Activated CD8-positive, alpha-beta memory T cell treated with anti-CD3 and anti-CD28 coated beads for 24 hours (primary cell): ENCODE results near the gene HTT-AS.
"Not testable (repeated sequence)": the region's sequence is repeated elsewhere in the genome, so short reads cannot be mapped to it uniquely, and the experiment has no call there.

Experiments used
- DNase-seq: peaks from one replicate; pipeline ENCODE4 v3.0.0-alpha.2; 2020

Gene HTT-AS

DNA sequence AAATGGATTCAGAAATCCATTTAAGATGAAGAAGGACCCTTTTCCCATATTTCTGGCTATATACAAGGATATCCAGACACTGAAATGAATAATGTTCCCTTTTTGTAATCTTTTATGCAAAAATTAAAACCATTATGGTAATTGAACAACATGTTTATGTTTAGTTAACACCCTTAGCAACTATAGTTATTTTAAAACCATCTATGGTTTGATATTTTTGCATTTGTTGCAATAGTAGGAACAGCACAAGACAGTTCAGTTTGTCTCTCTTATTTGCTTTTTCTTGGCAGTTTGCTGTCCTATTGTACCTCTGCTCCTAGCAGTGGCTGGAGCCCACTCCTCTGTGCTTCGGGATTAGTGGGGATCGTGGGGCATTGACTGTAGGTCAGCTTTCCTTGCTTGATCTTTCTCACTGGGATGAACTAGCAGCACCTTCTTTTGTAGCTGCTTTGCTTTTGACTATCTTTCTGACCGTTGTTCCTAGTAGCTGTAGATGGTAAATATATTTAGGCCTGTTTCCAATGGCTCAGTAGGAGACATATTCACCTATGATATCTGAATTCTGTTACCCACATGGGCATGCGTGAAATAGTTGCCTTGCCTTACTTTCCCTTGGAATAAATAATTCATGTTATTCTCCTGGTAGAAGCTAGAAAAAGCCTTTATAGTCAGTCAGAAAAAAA lies 12.9 kb upstream of the HTT-AS start:
- no peak for DNase-seq

DNA sequence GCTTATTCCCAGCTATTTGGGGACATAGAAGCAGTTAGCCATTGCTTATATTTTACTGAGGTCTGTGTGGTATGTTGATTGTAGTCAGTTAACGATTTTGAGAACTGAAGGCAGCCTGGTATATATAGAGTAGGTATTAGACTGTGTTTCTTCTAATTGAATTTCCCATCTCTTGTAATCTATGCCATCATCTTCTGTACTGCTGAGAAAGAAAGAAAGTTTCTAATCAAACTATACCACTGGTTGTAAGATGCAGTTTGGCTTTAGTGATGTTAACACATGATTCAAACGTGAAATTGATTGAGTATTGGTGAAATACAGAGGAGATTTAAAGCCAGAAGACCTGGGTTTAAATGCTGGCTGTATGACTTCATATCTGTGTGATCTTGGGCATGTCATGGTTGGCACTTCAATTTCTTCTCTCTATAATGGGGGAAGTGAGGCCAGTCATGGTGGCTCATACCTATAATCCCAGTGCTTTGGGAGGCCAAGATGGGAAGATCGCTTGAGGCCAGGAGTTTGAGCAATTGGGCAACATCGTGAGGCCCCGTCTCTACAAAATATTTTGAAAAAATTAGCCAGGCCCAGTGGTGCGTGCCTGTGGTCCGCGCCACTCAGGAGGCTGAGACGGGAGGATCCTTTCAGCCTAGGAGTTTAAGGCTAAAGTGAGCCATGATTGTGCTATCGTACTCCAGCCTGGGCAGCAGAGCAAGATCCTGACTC lies 11.8 kb upstream of the HTT-AS start:
- DNase-seq = no peak

DNA sequence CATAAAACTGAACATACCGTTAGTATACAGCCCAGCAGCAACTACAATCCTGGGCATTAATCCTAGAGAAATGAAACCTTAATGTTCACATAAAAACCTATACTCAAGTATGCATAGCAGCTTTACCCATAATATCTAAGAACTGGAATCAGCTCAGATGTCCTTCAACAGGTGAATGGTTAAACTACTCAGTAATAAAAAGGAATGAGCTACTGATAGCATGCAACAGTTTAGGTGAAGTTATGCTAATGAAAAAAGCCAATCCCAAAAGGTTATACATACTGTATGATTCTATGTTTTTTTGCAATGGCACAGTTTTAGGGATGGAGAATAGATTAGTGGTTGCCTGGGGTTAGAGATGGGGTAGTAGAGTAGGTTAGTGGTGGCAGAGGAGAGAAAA lies 9.4 kb upstream of the HTT-AS start:
- DNase-seq = no peak

DNA sequence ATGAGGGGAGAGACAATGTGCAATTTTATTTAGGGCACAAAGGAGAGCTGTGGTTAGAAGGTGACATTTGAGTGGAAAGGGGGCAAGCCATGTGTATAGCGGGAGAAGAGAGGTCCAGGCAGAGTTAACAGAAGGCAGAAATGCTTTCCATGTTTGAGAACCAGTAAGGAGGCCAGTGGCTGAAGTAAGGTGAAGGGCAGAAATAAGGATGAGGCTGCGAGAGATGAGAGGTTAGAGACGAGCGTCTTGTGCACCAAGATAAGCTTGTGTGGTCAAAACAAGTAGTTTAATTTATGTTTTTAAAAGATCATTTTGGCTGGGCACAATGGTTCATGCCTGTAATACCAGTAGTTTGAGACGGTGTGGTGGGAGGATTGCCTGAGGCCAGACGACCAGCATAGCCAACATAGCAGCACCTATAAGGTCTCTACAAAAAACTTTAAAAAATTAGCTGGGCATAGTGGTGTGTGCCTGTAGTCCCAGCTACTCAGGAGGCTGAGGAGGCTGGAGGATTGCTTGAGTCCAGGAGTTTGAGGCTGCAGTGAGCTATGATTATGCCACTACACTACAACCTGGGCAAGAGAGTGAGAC lies 8.7 kb upstream of the HTT-AS start:
- no peak for DNase-seq

DNA sequence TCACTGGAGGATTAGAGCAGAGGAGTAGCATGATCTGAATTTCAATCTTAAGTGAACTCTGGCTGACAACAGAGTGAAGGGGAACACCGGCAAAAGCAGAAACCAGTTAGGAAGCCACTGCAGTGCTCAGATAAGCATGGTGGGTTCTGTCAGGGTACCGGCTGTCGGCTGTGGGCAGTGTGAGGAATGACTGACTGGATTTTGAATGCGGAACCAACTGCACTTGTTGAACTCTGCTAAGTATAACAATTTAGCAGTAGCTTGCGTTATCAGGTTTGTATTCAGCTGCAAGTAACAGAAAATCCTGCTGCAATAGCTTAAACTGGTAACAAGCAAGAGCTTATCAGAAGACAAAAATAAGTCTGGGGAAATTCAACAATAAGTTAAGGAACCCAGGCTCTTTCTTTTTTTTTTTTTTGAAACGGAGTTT lies 5.4 kb upstream of the HTT-AS start:
- DNase-seq = no peak

DNA sequence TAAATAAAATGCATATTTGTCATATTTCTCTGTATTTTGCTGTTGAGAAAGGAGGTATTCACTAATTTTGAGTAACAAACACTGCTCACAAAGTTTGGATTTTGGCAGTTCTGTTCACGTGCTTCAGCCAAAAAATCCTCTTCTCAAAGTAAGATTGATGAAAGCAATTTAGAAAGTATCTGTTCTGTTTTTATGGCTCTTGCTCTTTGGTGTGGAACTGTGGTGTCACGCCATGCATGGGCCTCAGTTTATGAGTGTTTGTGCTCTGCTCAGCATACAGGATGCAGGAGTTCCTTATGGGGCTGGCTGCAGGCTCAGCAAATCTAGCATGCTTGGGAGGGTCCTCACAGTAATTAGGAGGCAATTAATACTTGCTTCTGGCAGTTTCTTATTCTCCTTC lies 3.5 kb upstream of the HTT-AS start:
- DNase-seq = no peak

DNA sequence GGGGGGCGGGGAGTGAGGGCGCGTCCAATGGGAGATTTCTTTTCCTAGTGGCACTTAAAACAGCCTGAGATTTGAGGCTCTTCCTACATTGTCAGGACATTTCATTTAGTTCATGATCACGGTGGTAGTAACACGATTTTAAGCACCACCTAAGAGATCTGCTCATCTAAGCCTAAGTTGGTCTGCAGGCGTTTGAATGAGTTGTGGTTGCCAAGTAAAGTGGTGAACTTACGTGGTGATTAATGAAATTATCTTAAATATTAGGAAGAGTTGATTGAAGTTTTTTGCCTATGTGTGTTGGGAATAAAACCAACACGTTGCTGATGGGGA lies 1.3 kb upstream of the HTT-AS start:
- no peak for DNase-seq

DNA sequence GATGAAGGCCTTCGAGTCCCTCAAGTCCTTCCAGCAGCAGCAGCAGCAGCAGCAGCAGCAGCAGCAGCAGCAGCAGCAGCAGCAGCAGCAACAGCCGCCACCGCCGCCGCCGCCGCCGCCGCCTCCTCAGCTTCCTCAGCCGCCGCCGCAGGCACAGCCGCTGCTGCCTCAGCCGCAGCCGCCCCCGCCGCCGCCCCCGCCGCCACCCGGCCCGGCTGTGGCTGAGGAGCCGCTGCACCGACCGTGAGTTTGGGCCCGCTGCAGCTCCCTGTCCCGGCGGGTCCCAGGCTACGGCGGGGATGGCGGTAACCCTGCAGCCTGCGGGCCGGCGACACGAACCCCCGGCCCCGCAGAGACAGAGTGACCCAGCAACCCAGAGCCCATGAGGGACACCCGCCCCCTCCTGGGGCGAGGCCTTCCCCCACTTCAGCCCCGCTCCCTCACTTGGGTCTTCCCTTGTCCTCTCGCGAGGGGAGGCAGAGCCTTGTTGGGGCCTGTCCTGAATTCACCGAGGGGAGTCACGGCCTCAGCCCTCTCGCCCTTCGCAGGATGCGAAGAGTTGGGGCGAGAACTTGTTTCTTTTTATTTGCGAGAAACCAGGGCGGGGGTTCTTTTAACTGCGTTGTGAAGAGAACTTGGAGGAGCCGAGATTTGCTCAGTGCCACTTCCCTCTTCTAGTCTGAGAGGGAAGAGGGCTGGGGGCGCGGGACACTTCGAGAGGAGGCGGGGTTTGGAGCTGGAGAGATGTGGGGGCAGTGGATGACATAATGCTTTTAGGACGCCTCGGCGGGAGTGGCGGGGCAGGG lies 711 bp upstream of the HTT-AS start:
- peak; percentile 70 for DNase-seq

DNA sequence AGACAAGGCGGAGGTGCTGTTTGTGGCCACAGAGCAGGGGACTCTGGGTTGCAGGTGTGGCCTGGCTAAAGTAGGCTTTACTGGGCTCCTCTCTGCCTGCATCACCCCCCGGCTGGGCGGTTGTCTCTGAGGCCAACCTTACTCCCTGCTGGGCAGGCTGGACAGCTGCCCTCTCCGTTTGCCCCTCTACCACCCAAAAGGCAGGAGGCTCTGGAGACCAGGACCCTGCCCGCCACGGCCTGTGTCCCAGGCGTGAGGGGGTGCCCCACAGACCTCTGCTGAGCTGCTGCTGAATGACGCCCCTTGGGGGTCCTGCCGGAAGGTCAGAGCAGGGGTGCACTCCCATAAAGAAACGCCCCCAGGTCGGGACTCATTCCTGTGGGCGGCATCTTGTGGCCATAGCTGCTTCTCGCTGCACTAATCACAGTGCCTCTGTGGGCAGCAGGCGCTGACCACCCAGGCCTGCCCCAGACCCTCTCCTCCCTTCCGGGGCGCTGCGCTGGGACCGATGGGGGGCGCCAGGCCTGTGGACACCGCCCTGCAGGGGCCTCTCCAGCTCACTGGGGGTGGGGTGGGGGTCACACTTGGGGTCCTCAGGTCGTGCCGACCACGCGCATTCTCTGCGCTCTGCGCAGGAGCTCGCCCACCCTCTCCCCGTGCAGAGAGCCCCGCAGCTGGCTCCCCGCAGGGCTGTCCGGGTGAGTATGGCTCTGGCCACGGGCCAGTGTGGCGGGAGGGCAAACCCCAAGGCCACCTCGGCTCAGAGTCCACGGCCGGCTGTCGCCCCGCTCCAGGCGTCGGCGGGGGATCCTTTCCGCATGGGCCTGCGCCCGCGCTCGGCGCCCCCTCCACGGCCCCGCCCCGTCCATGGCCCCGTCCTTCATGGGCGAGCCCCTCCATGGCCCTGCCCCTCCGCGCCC lies 920 bp downstream of the HTT-AS start:
- DNase-seq = no peak

DNA sequence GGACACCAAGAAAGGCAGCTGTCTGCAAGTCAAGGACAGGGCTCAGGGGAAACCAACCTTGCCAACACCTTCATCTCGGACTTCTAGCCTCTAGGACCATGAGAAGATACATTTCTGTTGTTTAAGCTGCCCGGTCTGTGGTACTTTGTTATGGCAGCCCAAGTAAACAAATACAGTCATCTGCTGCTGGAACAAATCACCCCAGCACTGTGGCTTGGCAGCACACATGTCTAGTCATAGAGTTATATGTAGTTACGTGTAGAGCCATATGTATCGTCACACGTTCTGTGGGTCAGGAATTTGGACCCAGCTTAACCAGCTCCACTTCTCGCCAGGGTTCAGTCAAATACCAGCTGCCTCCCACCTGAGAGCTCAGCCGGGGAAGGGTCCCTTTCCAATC lies 2.5 kb downstream of the HTT-AS start:
- DNase-seq = no peak

DNA sequence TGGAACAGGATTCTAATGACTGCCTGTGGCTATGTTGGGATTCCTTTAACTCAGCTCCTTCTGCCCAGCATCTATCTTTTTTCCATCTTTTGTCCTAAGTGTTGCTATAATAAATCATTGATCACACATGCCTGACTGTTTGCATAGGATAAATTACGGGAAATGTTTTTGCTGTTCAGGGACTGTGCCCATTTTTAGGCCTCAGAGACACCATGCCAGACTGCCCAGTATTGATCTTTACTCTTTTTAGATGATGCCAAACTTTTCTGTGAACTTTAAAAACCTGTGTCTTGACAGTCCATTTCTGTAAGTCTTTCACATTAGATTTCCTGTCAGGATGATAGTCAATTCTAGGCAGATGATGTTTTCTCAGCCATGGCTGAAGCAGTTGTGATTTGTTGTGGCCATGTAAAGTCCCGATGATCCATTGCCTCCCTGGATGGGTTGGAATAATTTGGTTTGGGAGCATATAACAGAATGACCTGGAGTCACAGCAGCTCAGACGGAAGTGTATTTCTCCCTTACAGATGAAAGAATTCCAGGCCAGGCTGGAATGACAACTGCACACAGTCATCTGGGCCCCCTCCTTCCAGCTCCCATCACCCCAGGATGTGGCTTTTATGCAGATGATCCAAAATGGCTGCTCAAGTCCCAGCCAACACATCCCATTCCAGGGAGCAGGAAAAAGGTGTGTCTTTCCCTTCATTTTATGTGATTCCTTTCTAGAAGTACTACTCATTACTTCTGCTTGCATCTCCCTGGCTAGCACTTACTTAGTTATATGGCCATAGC lies 3.4 kb downstream of the HTT-AS start:
- DNase-seq = no peak

DNA sequence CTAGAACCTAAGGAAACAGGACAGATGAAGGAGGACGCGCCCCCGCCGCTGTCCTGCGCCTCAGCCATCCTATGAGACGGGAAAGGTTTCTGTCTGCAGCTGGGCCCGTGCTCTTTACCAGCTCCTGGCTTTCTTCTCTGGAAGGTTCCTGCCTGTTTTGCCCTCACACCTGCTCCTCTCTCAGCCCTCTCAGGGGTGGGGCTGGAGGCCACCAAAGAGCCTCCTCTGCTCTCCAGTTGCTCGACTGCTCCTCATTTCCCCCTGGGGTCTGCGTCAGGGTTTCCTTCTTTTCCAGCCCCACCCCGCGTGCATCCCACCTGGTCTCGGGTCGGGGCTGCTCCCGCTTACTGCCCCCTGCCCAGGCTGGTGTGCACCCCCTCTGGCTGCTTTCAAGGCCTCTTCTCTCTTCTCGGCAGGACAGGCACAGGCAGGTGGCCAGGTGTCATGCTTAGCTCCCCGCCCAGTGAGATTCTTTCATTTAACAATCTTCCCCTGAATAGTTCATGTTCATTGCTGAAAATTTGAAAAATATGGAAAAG lies 4.6 kb downstream of the HTT-AS start:
- no peak for DNase-seq

DNA sequence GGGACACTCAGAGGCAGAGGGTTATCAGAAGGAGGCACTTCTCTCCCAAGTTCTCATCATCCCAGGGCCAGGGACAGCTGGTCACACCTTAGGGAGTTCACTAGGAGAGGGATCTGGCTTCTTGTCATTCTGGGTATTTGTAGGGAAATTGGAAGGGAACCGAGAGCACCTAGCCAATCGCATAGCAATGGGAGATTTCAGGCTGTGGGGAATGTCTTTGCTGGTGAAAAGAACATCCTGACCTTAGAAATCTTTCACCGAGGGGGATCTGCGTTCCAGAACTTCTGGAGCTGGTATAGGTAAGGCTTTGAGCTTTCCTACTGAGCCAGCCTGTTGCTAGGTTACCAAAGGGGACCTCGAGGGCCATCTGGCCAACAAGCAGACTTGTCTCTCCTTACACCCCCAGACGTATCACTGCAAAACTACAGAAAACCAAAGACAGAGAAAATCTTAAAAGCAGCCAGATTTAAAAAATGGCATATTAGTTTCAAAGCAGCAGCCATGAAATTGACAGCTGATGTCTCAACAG lies 6.8 kb downstream of the HTT-AS start:
- DNase-seq = no peak

DNA sequence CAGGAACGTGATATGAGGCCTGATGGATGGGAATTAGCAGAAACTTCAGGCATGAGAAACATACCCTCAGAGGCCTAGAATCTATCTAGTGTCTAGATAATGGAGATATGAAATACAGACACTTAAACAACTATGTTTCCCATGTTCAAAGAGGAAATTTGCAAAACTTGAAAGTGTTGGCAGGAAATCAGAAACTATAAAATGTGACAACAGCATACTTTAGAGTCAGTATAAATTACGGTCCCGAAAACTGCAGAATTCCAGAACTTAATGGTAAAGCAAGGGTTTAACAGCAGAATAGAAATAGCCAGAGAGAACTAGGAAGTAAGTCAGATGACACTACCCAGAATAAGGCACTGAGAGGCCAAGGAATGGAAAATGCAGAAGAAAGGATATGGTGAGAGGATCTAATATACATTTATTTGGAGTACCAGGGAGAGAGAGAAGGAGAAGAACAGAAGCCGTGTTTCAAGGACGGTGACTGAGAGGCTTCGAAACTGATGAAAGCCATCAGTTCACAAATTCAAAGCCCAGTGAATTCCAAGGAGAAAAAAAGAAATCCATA lies 7.4 kb downstream of the HTT-AS start:
- no peak for DNase-seq

DNA sequence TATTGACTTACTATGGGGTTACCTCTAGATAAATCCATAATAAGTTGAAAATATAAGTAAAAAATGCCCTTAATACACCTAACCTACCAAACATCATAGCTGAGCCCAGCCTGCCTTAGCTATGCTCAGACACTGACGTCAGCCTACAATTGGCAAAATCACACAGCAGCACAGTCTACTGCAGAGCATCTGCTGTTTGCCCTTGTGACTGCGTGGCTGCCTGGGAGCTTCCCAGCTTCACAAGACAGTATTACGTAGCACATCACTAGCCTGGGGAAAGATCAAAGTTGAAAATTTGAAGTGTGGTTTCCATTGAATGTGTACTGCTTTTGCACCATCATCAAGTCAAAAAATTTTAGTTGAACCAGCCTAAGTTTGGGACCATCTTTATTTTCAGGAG lies 8.8 kb downstream of the HTT-AS start:
- no peak for DNase-seq

DNA sequence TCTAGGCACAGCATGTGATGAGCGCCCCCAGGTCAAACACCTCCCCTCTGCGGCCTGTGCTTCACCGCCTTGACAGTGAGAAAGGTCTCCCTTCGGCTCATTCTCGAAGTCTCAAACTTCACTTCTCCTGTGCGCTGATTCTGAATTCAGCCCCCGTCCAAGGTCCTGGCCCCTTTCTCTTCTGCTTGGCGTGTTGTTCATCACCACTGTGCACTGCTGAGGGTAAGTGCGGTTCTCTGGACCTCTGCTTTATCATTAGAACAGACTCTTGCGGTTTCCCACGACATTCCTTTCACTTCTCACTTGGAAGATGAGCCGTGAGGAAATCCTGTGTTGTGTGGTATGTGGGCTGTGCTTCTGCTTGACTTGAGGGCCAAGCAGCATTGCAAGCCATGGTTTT lies 11.9 kb downstream of the HTT-AS start:
- DNase-seq = no peak

DNA sequence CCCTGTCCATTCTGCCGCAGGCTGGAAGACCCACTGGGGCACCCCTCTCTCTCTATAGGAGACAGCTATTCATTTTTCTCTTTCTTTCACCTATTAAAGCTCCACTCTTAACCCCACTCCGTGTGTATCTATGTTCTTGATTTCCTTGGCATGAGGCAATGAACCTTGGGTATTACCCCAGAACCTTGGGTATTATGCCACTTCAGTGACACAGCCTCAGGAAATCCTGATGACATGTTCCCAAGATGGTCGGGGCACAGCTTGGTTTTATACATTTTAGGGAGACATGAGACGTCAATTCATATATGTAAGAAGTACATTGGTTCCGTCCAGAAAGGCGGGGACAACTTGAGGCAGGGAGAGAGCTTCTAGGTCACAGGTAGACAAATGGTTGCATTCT lies 13.4 kb downstream of the HTT-AS start:
- DNase-seq = no peak

DNA sequence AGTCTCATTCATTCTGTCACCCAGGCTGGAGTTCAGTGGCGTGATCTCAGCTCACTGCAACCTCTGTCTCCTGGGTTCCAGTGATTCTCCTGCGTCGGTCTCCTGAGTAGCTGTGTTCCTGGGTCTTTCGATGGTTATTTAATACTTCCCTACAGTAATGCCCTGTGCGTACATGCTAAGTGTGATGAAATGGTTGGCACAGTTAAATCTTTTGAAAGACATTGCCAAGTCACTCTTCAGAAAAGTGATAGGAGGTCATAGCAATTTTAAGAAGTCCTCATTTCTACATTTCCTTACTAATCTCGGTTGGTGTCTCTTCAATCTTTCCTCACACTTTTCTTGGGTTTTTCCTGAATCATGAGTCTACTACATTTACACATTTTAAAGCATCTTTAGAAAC lies 14.4 kb downstream of the HTT-AS start:
- no peak for DNase-seq

DNA sequence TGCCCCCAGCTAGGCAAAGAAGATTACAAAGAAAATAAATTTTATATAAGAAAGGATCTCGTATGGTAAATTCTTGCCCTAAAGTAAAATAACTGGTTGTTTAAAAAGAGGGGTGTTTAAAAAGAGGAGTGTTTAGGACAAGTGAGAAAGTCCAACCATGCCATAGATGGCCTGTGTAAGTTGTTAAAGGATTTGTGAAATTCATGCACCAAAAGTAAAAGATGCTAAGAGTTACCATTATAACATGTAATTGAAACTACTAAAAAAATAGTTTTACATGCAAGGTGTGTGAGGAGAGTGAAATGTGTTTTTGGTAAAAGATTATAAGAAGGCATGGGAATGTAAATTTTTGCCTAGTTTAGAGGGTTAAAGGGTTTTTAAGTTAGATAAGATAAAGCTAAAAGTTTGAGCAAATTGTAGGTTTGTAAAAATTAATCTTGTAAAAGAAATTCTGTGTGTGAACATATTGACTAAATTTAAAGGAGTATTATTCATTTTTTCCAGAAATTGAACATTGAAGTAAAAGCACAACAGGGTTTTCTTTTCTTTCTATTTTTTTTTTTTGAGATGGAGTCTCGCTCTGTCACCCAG lies 20.1 kb downstream of the HTT-AS start:
- DNase-seq = no peak

DNA sequence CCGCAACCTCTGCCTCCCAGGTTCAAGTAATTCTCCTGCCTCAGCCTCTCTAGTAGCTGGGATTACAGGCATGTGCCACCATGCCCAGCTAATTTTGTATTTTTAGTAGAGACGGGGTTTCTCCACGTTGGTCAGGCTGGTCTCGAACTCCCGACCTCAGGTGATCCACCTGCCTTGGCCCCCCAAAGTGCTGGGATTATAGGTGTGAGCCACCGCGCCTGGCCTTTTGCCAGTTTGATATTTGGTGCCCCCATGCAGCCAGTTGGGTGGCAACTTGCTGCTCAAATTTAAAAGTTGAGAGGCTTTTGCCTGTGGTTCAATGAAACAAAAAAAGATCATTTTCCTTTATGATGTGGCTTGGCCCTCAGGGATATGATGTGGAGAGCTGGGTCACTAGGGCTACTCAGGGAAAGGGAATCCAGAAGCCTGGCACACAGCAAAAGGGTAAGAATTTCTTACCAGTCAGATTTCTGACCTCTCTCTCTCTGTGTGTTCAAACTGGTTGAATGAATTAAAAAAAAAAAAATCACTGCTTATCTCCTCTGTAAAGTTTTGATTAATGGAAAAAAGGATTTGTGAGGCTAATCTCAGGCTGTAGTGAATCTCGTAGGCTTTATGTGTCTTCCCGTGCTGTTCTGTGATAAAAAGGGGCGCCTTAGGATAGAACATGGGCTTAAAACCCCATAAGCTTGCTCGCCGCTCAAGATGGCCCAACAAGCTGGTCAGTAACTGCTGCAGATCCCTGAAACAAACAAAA lies 23.0 kb downstream of the HTT-AS start:
- DNase-seq = not testable (repeated sequence)
